ENCODE measurements around the gene CD63.

The CD63 gene

GRCh38 chr12:55707219-55707671, 21.6 kb downstream of the CD63 start:
- no peak for DNase-seq (ENCODE audit: extremely low read depth in 1 of 2, low read depth in 1 of 2)

DNA sequence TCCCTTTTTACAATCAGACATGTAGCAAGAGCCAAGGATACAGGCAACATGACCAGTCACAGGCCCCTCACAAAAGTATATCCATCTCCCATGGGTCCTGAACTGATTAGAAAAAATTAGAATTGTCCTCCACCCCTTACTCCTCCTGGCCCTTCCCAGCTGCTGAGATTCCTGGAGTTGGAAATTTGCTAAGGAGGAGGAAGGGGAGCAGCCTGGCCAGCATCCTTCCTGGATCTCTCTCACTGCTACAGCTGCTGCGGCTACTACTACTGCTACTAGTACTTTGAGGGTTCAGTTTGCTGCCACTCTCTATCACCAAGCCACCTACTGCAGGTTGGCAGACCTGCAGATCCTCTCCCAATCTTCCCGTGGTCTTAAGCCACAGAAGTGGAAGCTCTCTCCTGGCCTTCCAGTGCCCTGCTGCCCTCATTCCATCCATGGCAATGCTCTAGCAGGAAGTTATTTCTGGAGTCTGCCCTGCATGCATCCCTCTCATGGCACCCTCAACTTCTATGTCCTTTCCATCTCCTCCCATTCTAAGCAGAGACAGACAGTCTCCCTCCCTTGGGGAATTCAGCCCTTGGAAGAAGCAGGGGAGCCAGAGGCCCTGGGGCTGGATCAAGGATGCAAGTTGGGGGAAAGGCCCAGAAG, 22.1 kb downstream of the CD63 start:
- DNase-seq (ENCODE audit: extremely low read depth in 1 of 2, low read depth in 1 of 2), result no peak

DNA sequence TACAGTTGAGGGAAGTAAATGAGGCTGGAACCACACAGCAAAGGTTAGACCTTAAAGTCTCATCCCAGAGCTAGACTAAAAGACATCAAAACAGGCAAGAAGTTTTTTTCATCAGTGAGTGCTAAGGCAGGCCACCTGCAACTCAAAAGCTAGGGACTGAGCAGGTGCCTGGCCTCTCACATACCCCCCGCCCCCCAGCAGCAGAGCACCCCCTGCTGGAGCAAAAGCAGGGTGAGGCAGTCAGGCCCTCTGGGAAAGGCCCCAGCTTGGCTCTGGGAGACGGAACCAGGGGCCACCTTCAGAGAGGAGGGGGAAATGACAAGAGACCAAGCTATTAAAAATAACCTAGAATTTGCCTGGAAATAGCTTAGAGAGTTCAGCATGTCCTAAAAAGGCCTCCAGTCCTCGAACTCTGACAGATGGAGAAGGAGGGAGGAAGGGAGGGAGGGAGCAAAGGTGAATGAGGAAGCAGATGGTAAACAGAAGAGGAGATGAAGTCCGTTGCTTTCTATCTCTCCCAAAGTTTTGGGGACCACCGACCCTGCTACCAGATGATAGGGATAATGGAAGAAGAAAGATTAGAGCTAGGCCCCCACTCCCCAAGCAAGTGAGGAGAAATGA, 22.9 kb downstream of the CD63 start:
- DNase-seq (ENCODE audit: extremely low read depth in 1 of 2, low read depth in 1 of 2), result no peak

DNA sequence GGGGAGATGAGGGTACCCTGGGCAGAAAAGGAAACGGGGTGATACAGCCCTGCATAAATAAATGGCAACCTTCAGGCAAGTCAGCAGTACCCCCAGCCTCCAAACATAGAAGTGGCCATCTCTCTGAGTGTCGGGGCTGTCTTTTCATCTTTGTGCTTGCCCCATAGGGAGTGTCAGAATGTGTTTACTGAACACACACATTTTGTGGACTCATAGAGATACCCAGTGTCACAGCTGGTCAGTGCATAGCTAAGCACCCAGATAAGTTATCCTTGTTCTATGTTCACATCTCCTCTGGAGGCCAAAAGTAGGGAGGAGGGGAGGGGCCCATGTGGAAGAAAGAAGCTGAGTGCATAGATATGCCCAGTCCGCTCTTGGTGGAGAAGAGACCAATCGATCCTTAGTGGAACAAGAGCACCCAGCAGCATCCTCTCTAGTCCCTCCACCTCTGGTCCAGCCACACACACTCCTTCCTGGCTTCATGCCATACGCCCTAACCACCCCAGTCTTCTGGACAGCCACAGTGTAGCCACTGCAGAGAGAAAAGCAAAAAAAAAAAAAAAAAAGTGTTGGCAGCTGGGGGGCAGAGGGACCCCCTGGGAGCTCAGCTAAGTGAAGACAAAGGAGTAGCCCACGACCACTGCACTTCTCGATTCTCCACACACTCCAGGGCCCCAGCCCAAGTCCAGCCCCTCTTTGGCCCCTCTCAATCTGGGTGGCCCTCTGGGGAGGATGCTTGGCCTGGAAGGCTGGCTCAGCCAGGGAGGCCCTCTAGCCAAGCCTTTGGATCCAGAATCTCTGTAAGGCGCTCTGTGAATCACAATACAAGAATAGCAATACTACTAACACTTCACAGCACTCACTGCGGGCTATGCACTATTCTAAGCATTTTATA, 23.7 kb downstream of the CD63 start:
- DNase-seq (ENCODE audit: extremely low read depth in 1 of 2, low read depth in 1 of 2), result no peak

- no peak for DNase-seq (ENCODE audit: extremely low read depth in 1 of 2, low read depth in 1 of 2)
Observed at GRCh38 chr12:55703901-55704761, 24.7 kb downstream of the CD63 start.

DNA sequence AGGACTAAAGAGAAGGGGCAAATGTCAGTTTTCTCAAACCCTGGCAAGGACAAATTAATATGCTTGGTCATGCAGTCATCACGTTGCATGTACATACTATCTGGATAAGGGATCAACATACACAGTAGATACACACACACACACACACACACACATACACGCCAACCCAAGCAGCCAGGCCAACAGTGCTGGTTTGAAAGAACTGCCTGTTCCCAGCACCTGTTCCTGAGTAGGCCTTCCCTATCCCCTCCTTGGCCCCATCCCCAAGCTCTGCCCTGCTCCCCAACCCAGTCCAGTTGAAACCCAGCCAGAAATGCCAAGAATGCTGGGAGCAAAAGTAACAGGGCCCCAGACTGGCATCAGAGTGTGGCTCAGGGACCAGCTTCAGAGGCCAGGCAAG, 25.5 kb downstream of the CD63 start:
- DNase-seq (ENCODE audit: extremely low read depth in 1 of 2, low read depth in 1 of 2), result no peak

GRCh38 chr12:55702861-55703260, 25.9 kb downstream of the CD63 start:
- no peak for DNase-seq (ENCODE audit: extremely low read depth in 1 of 2, low read depth in 1 of 2)

DNA sequence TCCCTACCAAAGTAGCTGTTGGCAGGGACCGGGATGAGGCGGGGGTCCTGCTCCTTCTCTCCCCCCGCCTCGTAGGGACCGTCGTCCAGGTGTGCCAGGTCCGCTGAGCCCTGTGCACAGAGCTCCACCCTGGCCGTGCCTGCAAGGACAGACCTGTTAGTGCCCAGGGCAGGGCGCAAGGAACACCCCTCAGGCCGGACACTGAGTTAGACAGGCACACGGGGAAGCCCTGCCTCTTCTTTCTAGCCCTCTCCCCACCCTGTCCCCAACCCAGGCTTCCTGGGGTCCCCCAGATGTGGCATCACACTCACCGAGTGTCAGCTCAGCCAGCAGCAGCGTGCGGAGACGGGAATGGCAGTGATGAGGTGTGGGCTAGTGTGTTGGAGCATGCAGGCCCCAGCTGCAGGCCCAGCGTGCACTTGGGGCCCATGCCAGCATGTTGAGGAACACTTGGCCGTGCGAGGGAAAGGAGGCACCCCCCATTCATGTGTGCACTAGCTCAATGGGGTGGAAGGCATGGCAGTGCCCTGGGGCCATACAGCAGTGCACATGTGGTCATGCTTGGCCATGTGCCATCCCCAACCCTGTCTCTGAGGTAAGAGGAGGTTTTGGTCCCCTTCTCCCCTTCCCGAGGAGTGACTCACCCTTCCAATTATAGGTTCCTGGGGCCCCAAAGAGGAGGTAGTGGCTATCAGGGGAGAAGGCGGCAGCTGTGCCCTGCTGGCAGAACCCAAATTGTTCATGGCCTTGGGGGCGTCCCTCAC, 28.4 kb downstream of the CD63 start:
- DNase-seq (ENCODE audit: extremely low read depth in 1 of 2, low read depth in 1 of 2), result no peak

- DNase-seq (ENCODE audit: extremely low read depth in 1 of 2, low read depth in 1 of 2), result no peak
Observed at GRCh38 chr12:55699471-55700055, 29.2 kb downstream of the CD63 start.

DNA sequence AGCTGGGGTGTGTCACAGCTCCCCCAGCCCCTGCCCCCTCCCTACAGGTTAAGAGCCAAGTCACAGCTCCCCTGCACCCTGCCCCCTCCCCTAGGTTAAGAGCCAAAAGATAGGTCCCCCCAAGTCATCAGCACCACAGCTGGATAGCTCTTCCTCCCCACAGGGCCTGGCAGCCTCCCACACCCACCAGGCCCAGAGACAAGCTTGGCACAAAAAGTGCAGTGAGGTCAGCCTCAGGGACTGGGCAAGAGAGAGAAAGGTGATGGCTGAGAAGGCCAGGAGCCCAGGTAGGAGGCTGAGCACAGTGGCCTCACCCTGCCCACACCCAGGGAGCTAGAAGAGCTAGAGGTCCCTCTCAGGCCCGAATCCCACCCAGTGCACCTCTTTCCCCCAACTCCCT, 29.8 kb downstream of the CD63 start:
- DNase-seq (ENCODE audit: extremely low read depth in 1 of 2, low read depth in 1 of 2), result no peak

- no peak for DNase-seq (ENCODE audit: extremely low read depth in 1 of 2, low read depth in 1 of 2)
Observed at GRCh38 chr12:55698241-55698955, 30.4 kb downstream of the CD63 start.

- no peak for DNase-seq (ENCODE audit: extremely low read depth in 1 of 2, low read depth in 1 of 2)
Observed at GRCh38 chr12:55697686-55698085, 31.1 kb downstream of the CD63 start.

GRCh38 chr12:55696796-55697462, 31.9 kb downstream of the CD63 start:
- DNase-seq (ENCODE audit: extremely low read depth in 1 of 2, low read depth in 1 of 2), result no peak

DNA sequence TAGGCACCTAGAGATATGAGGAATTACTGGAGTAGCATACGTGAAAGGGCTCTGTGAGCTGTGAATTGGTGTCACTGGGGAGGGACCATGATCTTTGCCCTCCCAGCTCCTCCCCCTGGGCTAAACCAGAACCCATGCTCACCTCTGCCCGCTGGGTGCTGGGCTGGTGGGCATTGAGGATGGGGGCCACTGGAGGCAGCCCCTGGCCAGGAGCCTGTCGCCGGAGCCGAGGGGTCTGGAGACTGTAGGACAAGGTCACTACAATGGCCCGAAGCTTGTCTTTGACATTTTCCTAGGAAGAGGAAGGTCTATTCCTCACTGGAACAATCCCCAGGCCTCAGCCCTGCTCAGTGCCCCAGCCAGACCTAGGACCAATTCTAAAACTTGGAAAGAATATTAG, 32.7 kb downstream of the CD63 start:
- no peak for DNase-seq (ENCODE audit: extremely low read depth in 1 of 2, low read depth in 1 of 2)

DNA sequence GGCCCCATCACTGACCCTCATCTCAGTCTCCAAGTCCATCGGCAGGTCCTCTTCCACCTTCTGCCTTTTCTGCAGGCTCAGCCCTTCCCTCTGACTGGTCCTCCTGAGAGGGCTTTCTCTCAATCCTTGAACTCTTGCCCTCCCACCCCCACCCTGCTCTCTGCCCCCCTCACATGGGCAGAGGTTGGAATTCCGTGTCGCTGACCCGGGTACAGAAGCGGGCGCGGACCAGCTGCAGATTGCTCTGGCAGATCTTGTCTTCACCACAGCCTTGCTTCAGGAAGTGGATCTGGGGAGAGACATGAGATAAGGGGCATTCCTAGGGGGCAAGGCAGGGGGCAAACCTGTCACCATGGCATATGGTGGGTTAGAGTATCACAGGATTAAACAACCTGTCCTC, 33.5 kb downstream of the CD63 start:
- DNase-seq (ENCODE audit: extremely low read depth in 1 of 2, low read depth in 1 of 2), result no peak

DNA sequence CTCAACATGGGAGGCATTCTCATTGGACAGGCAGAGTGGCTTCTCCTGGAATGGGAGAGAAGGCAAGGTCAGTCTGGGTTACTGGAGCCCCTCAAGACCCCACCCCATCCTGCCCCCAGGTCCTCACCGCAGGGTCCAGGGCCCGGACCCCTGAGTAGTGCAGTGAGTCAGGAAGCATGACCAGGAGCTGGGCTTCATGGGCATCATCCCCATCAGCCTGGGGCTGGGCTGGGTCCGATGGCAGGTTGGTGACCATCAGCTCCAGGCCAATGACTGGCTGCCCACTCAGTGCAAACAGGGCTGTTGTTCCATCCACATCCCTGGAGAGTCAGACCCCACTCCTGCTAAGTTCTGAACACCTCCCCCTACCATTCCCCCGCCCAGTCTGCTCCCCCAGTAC, 34.2 kb downstream of the CD63 start:
- no peak for DNase-seq (ENCODE audit: extremely low read depth in 1 of 2, low read depth in 1 of 2)

GRCh38 chr12:55694188-55694515, 34.7 kb downstream of the CD63 start:
- no peak for DNase-seq (ENCODE audit: extremely low read depth in 1 of 2, low read depth in 1 of 2)

- DNase-seq (ENCODE audit: extremely low read depth in 1 of 2, low read depth in 1 of 2), result no peak
Observed at GRCh38 chr12:55693323-55694187, 35.3 kb downstream of the CD63 start.
